Common myeloid progenitor, CD34-positive (primary cell): ENCODE data around the gene MLLT3.

Experiments
- CTCF ChIA-PET: fragments of 350-600 bp; sonication (Branson Sonifier 250); formaldehyde crosslinking; loops from one replicate; lab custom pipeline; 2021; ENCODE audit warnings: antibody characterized with exemption; lab: Charles Lee
- POLR2A ChIA-PET: fragments of 350-600 bp; sonication (Branson Sonifier 250); formaldehyde crosslinking; loops from one replicate; lab custom pipeline; 2021; ENCODE audit warnings: antibody characterized with exemption; lab: Charles Lee
- DNase-seq, 3 donors: peaks; one replicate each; pipeline versions ENCODE4 v3.0.0 to v3.0.0-alpha.2; 2013
- H3K27ac ChIP-seq, 2 experiments: 1 replicate in 1 of 2; 2 replicates in 1 of 2; pipeline ENCODE4 v1.7.0; 2013; ENCODE audit warnings: inconsistent platforms in 2 of 2, low read length in 2 of 2, mild to moderate bottlenecking in 2 of 2, low read depth in 1 of 2, moderate library complexity in 1 of 2; ENCODE audit not compliant: severe bottlenecking in 2 of 2, insufficient read depth in 1 of 2, poor library complexity in 1 of 2
- H3K27me3 ChIP-seq, 5 experiments: replicated peaks in 2 of 5; 1 replicate in 3 of 5; 2 replicates in 2 of 5; pipeline versions ENCODE4 v1.6.1 to v1.7.0; 2013; ENCODE audit warnings: low read length in 4 of 5, mild to moderate bottlenecking in 2 of 5, moderate library complexity in 2 of 5, inconsistent platforms in 1 of 5; ENCODE audit not compliant: insufficient read depth in 5 of 5, control insufficient read depth in 4 of 5
- H3K36me3 ChIP-seq, 4 experiments: 1 replicate in 2 of 4; 2 replicates in 2 of 4; pipeline versions ENCODE4 v1.6.1 to v1.7.0; 2013; ENCODE audit warnings: low read length in 3 of 4, control low read depth in 1 of 4, mild to moderate bottlenecking in 1 of 4; ENCODE audit not compliant: control insufficient read depth in 4 of 4, insufficient read depth in 4 of 4
- H3K4me1 ChIP-seq, 4 experiments: 1 replicate in 3 of 4; 2 replicates in 1 of 4; pipeline versions ENCODE4 v1.6.1 to v1.7.1; 2013; ENCODE audit warnings: low read length in 3 of 4, mild to moderate bottlenecking in 3 of 4, control low read depth in 1 of 4, inconsistent platforms in 1 of 4, moderate library complexity in 1 of 4; ENCODE audit not compliant: control insufficient read depth in 4 of 4, insufficient read depth in 4 of 4; ENCODE audit errors: control extremely low read depth in 1 of 4
- H3K4me3 ChIP-seq, 7 experiments: 1 replicate in 4 of 7; 2 replicates in 3 of 7; pipeline versions ENCODE4 v1.5.1 to v1.7.0; 2013; ENCODE audit warnings: mild to moderate bottlenecking in 7 of 7, low read length in 6 of 7, moderate library complexity in 6 of 7, inconsistent platforms in 2 of 7, low read depth in 2 of 7, control low read depth in 1 of 7; ENCODE audit not compliant: insufficient read depth in 4 of 7, control insufficient read depth in 1 of 7; ENCODE audit errors: extremely low read depth in 1 of 7
- H3K9me3 ChIP-seq, 5 experiments: 1 replicate in 4 of 5; 2 replicates in 1 of 5; pipeline versions ENCODE4 v1.6.1 to v1.7.1; 2013; ENCODE audit warnings: low read length in 4 of 5, mild to moderate bottlenecking in 2 of 5, inconsistent platforms in 1 of 5, low read depth in 1 of 5, moderate library complexity in 1 of 5; ENCODE audit not compliant: control insufficient read depth in 4 of 5, insufficient read depth in 2 of 5; ENCODE audit errors: control extremely low read depth in 1 of 5
- WGBS: methylation state at CpG from one replicate; pipeline ENCODE4 v1.1.5; 2013; ENCODE audit not compliant: insufficient coverage; 5-methylcytosine and 5-hydroxymethylcytosine counted together

MLLT3 gene

DNA sequence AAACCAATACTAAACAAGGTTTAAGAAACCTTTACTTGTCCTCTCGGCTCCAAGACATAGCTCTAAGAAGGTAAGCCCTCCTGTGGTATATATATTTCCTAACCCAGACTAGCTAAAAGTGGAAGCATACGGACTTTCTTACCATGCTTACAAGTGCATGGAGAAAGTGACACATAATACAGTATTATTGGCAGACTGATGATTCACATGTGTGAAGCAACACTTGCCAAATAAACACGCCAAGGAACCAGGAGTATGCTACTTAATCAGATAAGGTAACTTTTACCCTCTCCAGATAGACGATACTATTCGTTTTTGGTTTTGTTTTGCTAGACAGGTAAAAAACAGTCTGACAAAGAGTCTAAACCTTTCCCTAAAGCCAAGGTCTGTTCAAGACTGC is 264.1 kb downstream of the MLLT3 start:
- H3K27ac ChIP-seq, result no peak overlapping the region
- no peak overlapping the region for H3K4me3 ChIP-seq
- no peaks in the 10 kb centered on the region for H3K27me3 ChIP-seq
- WGBS, result 55% methylated on average over 3 of the region's 5 CpGs
- DNase-seq, result peak in 2 of 3 donors; percentile 36 to 45
- H3K4me1 ChIP-seq, result peaks cover 0 to 22% (median 13%) of the 10 kb centered on the region in 4 experiments
- CTCF ChIA-PET, result interaction anchor here (0.7 to 7.3 kb wide), 7 partner anchors 16 to 524 kb away, joined by 3 to 66 read pairs (median 4); partner anchors contain the start of gene MLLT3
- POLR2A ChIA-PET, result no interaction called here
- H3K36me3 ChIP-seq, result peaks cover 11 to 64% (median 41%) of the 10 kb centered on the region in 4 experiments
- no peaks in the 10 kb centered on the region for H3K9me3 ChIP-seq

DNA sequence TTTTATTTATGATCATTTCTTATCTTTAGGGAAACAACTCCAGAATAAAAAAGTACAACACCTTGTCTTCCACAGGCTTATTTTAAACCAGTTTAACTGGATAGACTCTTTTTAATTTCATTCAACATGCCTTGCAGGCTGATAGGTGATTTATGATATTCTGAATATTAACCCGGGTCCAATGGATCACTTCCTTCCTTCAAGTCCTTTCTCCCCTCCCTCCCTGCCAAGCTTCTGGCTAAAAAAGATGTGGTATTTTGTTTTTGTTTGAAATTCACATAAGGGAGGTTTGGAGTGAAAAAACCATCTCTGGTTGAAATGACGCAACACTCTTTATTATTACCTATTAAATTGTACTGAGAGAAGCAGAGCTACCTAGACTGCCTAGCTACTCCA is 265.3 kb downstream of the MLLT3 start:
- H3K9me3 ChIP-seq, result no peaks in the 10 kb centered on the region
- ChIA-PET CTCF (interaction anchor here (0.6 to 7.3 kb wide), 22 partner anchors 9 to 892 kb away, joined by 3 to 66 read pairs (median 4); partner anchors contain the start of genes FOCAD and MLLT3), POLR2A (no interaction called here)
- no peak overlapping the region for H3K4me3 ChIP-seq
- WGBS, result no CpG with 5 or more reads among the region's 2 CpGs
- no peaks in the 10 kb centered on the region for H3K27me3 ChIP-seq
- H3K4me1 ChIP-seq, result peaks cover 0 to 22% (median 13%) of the 10 kb centered on the region in 4 experiments
- no peak for DNase-seq
- H3K27ac ChIP-seq, result no peak overlapping the region
- H3K36me3 ChIP-seq, result peaks cover 12 to 63% (median 41%) of the 10 kb centered on the region in 4 experiments

DNA sequence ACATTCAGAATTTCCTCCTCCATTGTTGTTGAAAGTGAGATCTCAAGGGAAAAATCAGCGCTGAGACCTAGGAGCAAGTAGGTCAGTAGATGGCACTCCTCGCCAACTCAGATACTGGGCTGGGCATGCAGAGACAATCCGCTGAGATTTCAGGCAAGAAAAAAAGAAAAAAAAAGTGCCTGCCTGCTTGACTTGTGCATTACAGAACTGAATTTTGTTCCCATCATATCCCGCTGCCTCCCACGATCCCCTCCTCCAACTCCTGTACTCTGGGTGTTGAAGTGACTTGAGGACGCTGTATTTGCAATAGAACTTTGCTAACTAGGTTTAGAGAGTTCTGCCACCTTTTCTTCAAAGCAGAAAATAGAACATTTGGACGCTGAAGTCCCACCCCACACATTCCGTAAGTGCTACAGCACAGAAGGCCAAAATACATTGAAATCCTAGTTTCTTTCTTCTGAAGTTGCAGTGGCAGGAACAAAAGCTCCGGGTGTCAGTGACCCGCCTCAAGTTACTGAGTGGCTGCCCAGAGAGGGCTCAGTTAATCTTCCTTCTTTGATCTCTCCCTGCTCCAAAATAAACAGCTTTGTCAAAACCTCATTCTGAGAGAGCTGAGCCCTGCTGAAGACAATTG is 265.8 kb downstream of the MLLT3 start:
- Histone ChIP-seq H3K4me3 (no peak overlapping the region), H3K27me3 (no peaks in the 10 kb centered on the region), H3K4me1 (peaks cover 0 to 22% (median 13%) of the 10 kb centered on the region in 4 experiments), H3K9me3 (no peaks in the 10 kb centered on the region), H3K36me3 (peaks cover 13 to 63% (median 42%) of the 10 kb centered on the region in 4 experiments), H3K27ac (no peak overlapping the region)
- 58% methylated on average over 6 of the region's 10 CpGs for WGBS
- peak; percentile 79 to 86 (median 83) for DNase-seq
- POLR2A ChIA-PET, result interaction anchor here (0.7 kb wide), 1 partner anchor 151 kb away, joined by 3 read pairs; no protein-coding TSS in a partner anchor
- CTCF ChIA-PET, result interaction anchor here (0.6 to 7.3 kb wide), 20 partner anchors 9 to 892 kb away, joined by 3 to 66 read pairs (median 4); partner anchors contain the start of genes FOCAD and MLLT3

DNA sequence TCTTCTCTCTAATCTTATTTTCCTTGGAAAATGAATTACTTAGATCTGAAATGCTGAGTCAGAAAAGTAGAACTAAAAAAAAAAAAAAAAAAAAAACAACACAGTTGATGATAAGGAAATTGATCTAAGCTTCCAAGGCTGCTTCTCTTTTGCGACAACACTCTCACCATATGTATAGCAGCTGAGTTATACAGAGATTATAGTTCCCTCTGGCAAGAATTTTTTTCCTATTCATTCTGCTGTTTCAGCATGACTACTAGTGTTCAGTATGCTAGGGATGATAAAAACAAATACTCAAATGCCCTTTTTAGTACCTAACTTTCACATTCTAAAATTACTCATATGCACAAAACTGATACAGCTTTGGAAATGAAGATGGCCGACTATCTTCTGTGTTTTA is 267.3 kb downstream of the MLLT3 start:
- Histone ChIP-seq H3K9me3 (no peaks in the 10 kb centered on the region), H3K4me1 (peaks cover 0 to 22% (median 13%) of the 10 kb centered on the region in 4 experiments), H3K27ac (no peak overlapping the region), H3K4me3 (no peak overlapping the region), H3K27me3 (no peaks in the 10 kb centered on the region), H3K36me3 (peaks cover 8 to 61% (median 37%) of the 10 kb centered on the region in 4 experiments)
- DNase-seq, result no peak
- ChIA-PET POLR2A (no interaction called here), CTCF (interaction anchor here (0.7 to 7.3 kb wide), 8 partner anchors 14 to 756 kb away, joined by 3 to 66 read pairs (median 4); no protein-coding TSS in a partner anchor)
- 80% methylated on average over 1 of the region's 2 CpGs for WGBS

DNA sequence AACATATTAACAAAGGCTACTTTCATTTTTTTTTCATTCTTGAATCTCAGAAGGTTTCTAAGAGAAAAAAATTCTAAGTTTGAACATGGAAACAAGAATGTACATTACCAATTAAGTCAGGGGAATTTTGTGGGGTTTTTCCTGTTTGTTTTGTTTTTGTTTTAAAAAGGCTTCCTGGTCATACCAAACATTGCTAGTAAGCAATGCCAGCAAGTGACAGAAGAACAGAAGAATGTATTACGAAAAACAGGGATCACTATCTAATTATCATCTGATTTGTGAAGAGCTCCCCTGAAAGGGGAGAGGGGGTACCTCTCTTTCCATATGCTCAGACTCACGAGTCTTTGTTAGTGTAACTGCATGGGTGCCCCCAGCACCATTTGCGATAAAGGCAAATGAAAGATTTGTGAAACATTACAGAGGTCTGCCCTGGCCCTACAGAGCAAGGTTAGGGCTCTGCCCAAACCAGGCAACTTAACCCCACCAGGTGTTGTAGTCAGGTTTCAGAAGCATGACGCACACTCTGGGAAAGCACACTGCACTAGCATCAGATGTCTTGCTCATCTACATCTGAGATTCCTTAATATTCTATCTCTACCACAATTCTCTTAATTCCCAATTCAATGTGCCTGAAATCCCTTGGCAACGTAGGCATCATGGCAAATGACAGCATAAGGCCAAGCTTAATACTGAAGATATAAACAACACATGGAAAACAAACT is 268.2 kb downstream of the MLLT3 start:
- Histone ChIP-seq H3K36me3 (peaks cover 8 to 62% (median 39%) of the 10 kb centered on the region in 4 experiments), H3K4me1 (peaks cover 0 to 22% (median 13%) of the 10 kb centered on the region in 4 experiments), H3K4me3 (no peak overlapping the region), H3K9me3 (no peaks in the 10 kb centered on the region), H3K27me3 (no peaks in the 10 kb centered on the region), H3K27ac (no peak overlapping the region)
- WGBS, result 75% methylated on average over 4 of the region's 5 CpGs
- ChIA-PET POLR2A (interaction anchor here (0.6 to 0.8 kb wide), 2 partner anchors 20 to 268 kb away, joined by 3 read pairs; partner anchors contain the start of gene MLLT3), CTCF (interaction anchor here (0.9 to 7.3 kb wide), 2 partner anchors 56 to 727 kb away, joined by 3 to 66 read pairs; no protein-coding TSS in a partner anchor)
- DNase-seq, result no peak

DNA sequence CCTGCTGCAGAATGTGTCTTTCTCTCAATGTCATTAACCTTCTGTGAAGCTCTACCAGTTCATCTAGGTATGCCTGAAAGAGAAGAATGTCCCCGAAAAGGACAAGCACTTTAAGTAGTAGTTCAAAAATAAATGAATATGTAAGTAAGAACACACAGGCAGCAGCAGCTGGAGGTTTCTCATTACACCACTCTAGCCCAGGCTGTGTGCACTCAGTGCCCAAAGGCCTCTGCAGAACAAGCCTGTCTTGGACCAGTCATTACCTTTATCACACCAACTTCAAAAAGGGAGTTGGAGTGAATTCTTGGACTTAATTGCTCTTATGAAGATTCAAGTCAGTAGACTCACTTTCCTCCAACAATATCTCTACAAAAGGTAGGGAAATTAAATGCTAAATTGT is 268.8 kb downstream of the MLLT3 start:
- Histone ChIP-seq H3K36me3 (peaks cover 11 to 65% (median 39%) of the 10 kb centered on the region in 4 experiments), H3K27ac (no peak overlapping the region), H3K27me3 (no peaks in the 10 kb centered on the region), H3K4me1 (peaks cover 0 to 21% (median 12%) of the 10 kb centered on the region in 4 experiments), H3K9me3 (no peaks in the 10 kb centered on the region), H3K4me3 (no peak overlapping the region)
- WGBS, result no CpG with 5 or more reads among the region's 1 CpG
- CTCF ChIA-PET, result interaction anchor here (0.5 to 7.3 kb wide), 4 partner anchors 57 to 1675 kb away, joined by 3 to 66 read pairs (median 3); no protein-coding TSS in a partner anchor
- POLR2A ChIA-PET, result interaction anchor here (0.8 kb wide), 1 partner anchor 269 kb away, joined by 3 read pairs; the partner anchor contains the start of gene MLLT3
- DNase-seq, result no peak
